ENCODE measurements around the gene C1orf159.

Gene C1orf159

GRCh38 chr1:1132042-1132950 is 16.4 kb upstream of the C1orf159 start:
- no peak for DNase-seq (ENCODE audit: low spot score)

DNA sequence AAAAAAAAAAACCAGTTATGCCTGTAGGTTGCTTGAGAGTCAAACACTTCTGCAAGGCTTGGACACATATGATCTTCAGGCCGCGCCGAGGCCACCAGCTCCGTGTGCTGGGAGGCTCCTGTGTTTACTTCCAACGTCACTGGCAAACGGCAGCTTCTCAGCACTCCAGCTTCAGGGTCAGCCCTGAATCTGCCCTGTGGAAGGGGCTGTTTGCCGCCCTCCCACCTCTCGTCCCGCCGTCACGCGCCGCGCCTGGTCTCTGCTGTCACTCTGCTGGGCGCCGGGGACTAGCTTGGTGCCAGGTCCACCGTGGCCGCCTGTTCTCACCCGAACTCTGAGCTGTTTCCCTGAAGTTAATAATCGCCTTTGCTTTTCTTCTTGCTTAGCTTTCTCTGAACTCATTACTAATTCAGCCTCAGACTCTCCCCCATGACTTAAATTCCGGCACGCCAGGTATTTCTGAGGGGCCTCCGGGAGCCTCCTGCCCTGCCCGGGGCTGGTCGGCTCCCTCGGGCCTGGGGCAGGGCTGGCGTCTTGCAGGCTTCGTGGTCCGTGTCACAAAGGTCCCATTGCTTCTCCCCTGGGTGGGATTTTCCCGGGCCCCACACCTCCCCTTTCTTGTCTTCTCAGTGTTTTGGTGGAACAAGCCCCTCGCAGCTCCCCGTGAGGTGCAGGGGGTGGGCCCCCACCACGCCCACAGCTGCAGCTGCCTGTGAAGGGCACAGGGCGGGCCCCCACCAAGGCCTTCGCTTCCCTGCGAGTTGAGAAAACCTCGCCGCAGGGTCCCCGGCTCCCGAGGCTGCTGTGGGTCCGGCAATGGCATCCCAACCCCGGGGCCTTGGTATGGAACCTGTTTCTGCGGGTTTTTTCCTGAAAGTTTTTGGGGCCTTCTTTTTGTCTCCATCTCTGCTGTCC is 14.6 kb upstream of the C1orf159 start:
- DNase-seq (ENCODE audit: low spot score), result no peak

DNA sequence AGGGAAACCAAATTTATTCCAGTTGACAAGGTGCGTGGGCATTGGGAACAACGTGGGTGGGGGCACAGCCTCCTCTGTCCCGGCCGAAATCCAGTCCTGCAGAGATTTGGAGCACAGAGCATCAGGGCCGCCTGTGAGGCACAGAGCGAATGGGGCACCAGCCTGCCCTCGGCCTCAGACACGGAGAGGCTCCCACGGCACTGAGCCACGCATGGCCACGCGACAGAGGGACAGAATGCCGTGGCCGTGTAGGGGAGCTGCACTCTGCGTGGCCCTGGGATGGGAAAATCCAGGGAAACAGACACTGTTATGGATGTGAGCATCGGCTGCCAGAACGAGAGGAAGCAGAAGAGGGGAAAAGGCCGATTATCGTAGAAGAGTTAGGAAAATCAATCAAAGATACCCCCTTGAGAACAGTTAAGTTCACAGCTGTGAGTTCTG is 13.5 kb upstream of the C1orf159 start:
- no peak for DNase-seq (ENCODE audit: low spot score)

GRCh38 chr1:1128454-1129139 is 12.7 kb upstream of the C1orf159 start:
- DNase-seq (ENCODE audit: low spot score), result no peak

- no peak for DNase-seq (ENCODE audit: low spot score)
Measured at GRCh38 chr1:1127551-1128451, 11.9 kb upstream of the C1orf159 start.

DNA sequence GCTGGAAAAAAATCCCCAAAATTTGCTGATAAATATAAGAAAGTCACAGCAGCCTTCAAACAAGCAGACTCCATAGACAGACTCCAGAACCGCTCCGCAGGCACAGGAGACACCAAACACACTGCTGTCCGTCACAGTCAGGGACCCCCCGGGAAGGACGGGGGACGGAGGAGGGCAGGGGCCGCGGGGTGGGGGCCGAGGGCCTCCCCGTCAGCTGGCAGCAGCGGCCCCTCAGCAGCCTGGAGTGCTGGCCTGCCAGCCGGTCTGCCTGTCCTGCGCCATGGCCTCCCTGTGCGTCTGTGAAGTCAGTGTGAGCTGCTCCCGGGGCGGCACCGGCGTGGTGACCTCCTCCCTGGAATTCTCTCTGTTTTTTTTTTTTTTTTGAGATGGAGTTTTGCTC is 10.1 kb upstream of the C1orf159 start:
- DNase-seq (ENCODE audit: low spot score), result no peak

- DNase-seq (ENCODE audit: low spot score), result no peak
Measured at GRCh38 chr1:1124786-1125642, 9.1 kb upstream of the C1orf159 start.

GRCh38 chr1:1124508-1124785 is 8.6 kb upstream of the C1orf159 start:
- no peak for DNase-seq (ENCODE audit: low spot score)

- no peak for DNase-seq (ENCODE audit: low spot score)
Measured at GRCh38 chr1:1123581-1124507, 8.0 kb upstream of the C1orf159 start.

DNA sequence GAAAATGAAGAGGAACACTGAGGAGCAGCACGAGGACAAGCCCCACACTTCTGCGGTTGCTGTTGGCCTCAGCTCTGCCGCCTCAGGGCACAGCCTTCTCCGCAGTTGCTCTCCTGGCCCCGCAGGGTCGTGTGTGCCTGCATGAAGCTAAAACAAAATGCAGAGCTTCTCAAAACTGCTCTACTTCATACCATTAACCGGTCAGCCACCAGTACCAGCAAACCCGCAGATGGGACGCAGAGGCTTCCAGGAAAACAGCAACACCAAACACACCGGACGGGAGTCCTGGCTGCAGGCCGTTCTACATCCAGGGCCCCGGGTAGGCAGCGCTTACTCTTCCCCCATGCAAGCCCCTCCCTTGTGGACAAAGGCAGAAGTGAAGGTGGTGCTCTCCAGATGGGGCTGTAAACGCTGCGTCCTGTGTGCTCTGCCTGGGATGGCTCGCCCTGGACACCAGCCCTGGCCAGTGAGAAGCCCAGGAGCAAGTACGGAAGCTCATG is 7.1 kb upstream of the C1orf159 start:
- no peak for DNase-seq (ENCODE audit: low spot score)

GRCh38 chr1:1122078-1122811 is 6.4 kb upstream of the C1orf159 start:
- peak; percentile 15 for DNase-seq (ENCODE audit: low spot score)

GRCh38 chr1:1121611-1122077 is 5.8 kb upstream of the C1orf159 start:
- DNase-seq (ENCODE audit: low spot score), result no peak

DNA sequence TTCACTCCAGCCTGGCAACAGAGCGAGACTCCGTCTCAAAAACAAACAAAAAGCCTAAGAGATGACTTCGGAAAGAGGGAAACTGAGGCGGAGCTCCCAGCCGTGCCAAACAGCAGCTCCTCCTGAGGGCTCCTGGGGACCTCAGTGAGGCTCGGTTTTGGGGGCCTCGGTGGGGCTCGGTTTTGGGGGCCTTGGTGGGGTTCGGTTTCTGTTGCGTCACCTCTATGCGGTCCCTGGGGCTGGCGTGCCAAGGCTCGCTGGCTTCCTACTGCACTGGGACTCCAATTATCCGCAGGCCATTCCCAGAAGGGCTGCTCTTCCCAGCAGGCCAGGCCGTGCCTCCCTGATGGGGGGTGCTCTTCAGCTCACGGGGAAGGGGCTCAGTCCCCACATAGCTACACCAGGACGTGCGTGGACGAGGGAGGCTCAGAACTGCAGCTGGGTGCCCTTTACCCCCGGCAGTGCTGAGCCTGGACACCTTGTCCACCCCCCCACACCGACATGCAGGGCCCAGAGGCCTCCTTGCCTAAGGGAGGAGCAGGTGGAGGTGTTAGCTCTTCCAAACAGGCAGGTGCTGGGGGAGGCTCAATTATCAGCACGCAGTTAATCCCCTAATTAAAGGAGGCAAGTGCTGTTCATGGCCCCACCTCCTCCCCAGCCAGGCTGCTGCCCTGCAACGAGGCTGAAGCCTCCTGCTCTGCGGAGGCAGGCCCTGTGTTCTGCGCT is 5.1 kb upstream of the C1orf159 start:
- DNase-seq (ENCODE audit: low spot score), result no peak

DNA sequence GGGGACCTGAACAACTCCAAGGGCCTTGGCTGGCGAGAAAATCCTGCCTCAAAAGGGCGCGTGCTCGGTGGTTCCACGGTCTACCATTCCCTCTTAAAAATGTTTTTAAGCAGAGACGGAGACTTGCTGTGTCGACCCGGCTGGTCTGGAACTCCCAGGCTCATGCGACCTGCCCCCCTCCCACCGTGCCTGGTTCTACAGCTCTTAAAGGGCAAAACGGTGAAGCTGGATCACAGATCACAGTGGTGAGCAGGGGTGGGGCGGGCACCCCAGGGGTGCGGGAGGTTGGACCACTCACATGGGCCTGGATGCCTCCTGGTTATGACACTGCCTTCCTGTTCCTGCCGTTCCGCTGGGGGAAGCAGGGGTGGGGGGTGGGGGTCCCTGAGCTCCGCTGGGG is 4.2 kb upstream of the C1orf159 start:
- DNase-seq (ENCODE audit: low spot score), result no peak

GRCh38 chr1:1119272-1119890 is 3.5 kb upstream of the C1orf159 start:
- DNase-seq (ENCODE audit: low spot score), result no peak

DNA sequence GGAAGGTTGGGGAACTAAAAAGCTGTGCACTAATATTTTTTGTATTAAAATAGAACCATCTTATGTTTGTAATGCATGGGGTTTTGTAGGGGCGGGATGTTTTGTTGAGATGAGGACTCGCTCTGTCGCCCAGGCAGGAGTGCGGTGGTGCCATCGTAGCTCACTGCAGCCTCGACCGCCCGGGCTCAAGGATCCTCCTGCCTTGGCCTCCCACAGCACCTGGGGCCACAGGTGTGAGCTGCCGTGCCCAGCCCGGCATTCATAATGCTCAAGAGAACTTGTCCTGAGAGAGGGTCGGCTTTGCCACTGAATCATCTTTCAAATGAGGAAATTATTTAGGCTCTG is 3.0 kb upstream of the C1orf159 start:
- no peak for DNase-seq (ENCODE audit: low spot score)
